HCT116 (cell line): ENCODE data around the gene YWHAB. TPM values are rescaled to one million over a fixed set of nuclear protein-coding genes. Genes with fewer than 3 reads are reported as not detected.

ENCODE experiments used
- ATAC-seq: fragments of 200-7000 bp; cut with Tn5 transposase; 2 replicates; pipeline ENCODE4 v1.9.1; 2020; ENCODE audit warnings: mild to moderate bottlenecking, moderate library complexity
- BruUV-seq: library from RNA; stranded (reverse); fragments of 400-500 nt; replicated peaks from 2 replicates; lab custom pipeline; 2021; lab: Mats Ljungman, UMichigan
- CTCF ChIA-PET: fragments of 300-600 bp; sonication (Branson Sonifier 250); formaldehyde crosslinking; loops from one replicate; lab custom pipeline; 2021; ENCODE audit warnings: antibody characterized with exemption; lab: Charles Lee
- POLR2A ChIA-PET: fragments of 300-600, 350-600 bp; sonication (Branson Sonifier 250); formaldehyde crosslinking; loops from one replicate; lab custom pipeline; 2021; ENCODE audit warnings: antibody characterized with exemption; lab: Charles Lee
- RAD21 ChIA-PET, 2 experiments: fragments of 300-600 bp; sonication (Branson Sonifier 250); formaldehyde crosslinking; loops; one replicate each; lab custom pipeline; 2023; ENCODE audit warnings: low total read pairs in 2 of 2; ENCODE audit not compliant: uncharacterized antibody in 2 of 2, unreplicated experiment in 2 of 2, low non-redundant PET in 1 of 2; lab: Charles Lee
- DNase-seq: peaks from one replicate; pipeline ENCODE4 v3.0.0-alpha.2; 2010; ENCODE audit warnings: low read depth, low spot score
- H2AFZ ChIP-seq: fragments of 200-600 bp; shearing (Covaris generic), sonication (generic); 2 replicates; pipeline ENCODE4 v1.6.1; 2017; ENCODE audit warnings: low read depth, mixed run types, mixed read lengths, antibody characterized with exemption, low read length; ENCODE audit not compliant: poor library complexity, severe bottlenecking
- H3K27ac ChIP-seq: 2 replicates; pipeline ENCODE4 v1.5.1; 2012; ENCODE audit warnings: low read depth, low read length
- H3K27me3 ChIP-seq: fragments of 200-600 bp; sonication (generic); 2 replicates; pipeline ENCODE4 v1.6.1; 2016; ENCODE audit warnings: mixed run types, low read length, mixed read lengths; ENCODE audit not compliant: insufficient read depth
- H3K36me3 ChIP-seq, 2 experiments: fragments of 200-500 bp in 1 of 2; fragments of 200-600 bp in 1 of 2; sonication (Bioruptor generic) in 1 of 2; sonication (generic) in 1 of 2; 2 replicates each; pipeline versions ENCODE4 v1.5.1 to v1.6.1; 2014 to 2016; ENCODE audit warnings: low read length in 2 of 2, inconsistent platforms in 1 of 2, mixed read lengths in 1 of 2, mixed run types in 1 of 2; ENCODE audit not compliant: insufficient read depth in 2 of 2, control insufficient read depth in 1 of 2
- H3K4me1 ChIP-seq, 2 experiments: fragments of 200-600 bp in 1 of 2; sonication (generic) in 1 of 2; 2 replicates each; pipeline versions ENCODE4 v1.5.1 to v1.6.1; 2012 to 2017; ENCODE audit warnings: low read length in 2 of 2, inconsistent platforms in 1 of 2, mild to moderate bottlenecking in 1 of 2, mixed read lengths in 1 of 2, mixed run types in 1 of 2, moderate library complexity in 1 of 2; ENCODE audit not compliant: insufficient read depth in 2 of 2, control insufficient read depth in 1 of 2
- H3K4me2 ChIP-seq: fragments of 200-600 bp; sonication (generic); 2 replicates; pipeline ENCODE4 v1.6.1; 2017; ENCODE audit warnings: mixed run types, low read length, mixed read lengths
- H3K4me3 ChIP-seq, 2 experiments: fragments of 200-600 bp in 1 of 2; sonication (generic) in 1 of 2; replicated peaks in 1 of 2; 2 replicates each; pipeline ENCODE4 v1.5.1; 2011 to 2016; ENCODE audit warnings: low read length in 2 of 2, control low read depth in 1 of 2, low read depth in 1 of 2, mild to moderate bottlenecking in 1 of 2, mixed read lengths in 1 of 2, mixed run types in 1 of 2
- H3K79me2 ChIP-seq: fragments of 200-600 bp; sonication (generic); 2 replicates; pipeline ENCODE4 v1.6.1; 2017; ENCODE audit warnings: mild to moderate bottlenecking, mixed run types, low read length, moderate library complexity, mixed read lengths; ENCODE audit not compliant: insufficient read depth
- H3K9ac ChIP-seq: fragments of 200-600 bp; sonication (generic); 2 replicates; pipeline ENCODE4 v1.6.1; 2016; ENCODE audit warnings: low read length, mixed read lengths
- H3K9me2 ChIP-seq: fragments of 200-600 bp; sonication (generic), shearing (Covaris generic); 2 replicates; pipeline ENCODE4 v1.6.1; 2017; ENCODE audit warnings: mixed run types, mild to moderate bottlenecking, moderate library complexity; ENCODE audit not compliant: insufficient read depth
- H3K9me3 ChIP-seq, 2 experiments: fragments of 200-500 bp in 1 of 2; fragments of 200-600 bp in 1 of 2; sonication (Bioruptor generic) in 1 of 2; sonication (generic) in 1 of 2; 2 replicates each; pipeline ENCODE4 v1.6.1; 2014 to 2017; ENCODE audit warnings: low read length in 2 of 2, mixed read lengths in 2 of 2, inconsistent platforms in 1 of 2, low read depth in 1 of 2, mild to moderate bottlenecking in 1 of 2, mixed run types in 1 of 2, moderate library complexity in 1 of 2; ENCODE audit not compliant: control insufficient read depth in 1 of 2, insufficient read depth in 1 of 2
- H4K20me1 ChIP-seq: fragments of 200-600 bp; sonication (generic), shearing (Covaris generic); 2 replicates; pipeline ENCODE4 v1.6.1; 2017; ENCODE audit warnings: mixed run types, mild to moderate bottlenecking, moderate library complexity; ENCODE audit not compliant: insufficient read depth
- ATF3 ChIP-seq: IDR thresholded peaks from 2 replicates; pipeline ENCODE4 v1.6.1; 2012
- CTCF ChIP-seq, 3 experiments: fragments of 200-600 bp in 1 of 3; sonication (generic) in 1 of 3; IDR thresholded peaks in 2 of 3; conservative IDR thresholded peaks in 1 of 3; 2 replicates each; pipeline ENCODE4 v1.5.1; 2012 to 2017; ENCODE audit warnings: low read depth in 2 of 3, low read length in 2 of 3, antibody characterized with exemption in 1 of 3, borderline replicate concordance in 1 of 3, control low read depth in 1 of 3, mild to moderate bottlenecking in 1 of 3, mixed read lengths in 1 of 3, mixed run types in 1 of 3, moderate library complexity in 1 of 3; ENCODE audit not compliant: insufficient read depth in 1 of 3
- EGR1 ChIP-seq: IDR thresholded peaks from 2 replicates; pipeline ENCODE4 v1.6.1; 2012; ENCODE audit warnings: low read depth
- ELF1 ChIP-seq: IDR thresholded peaks from 2 replicates; pipeline ENCODE4 v1.6.1; 2012; ENCODE audit warnings: low read depth, borderline replicate concordance
- EZH2 ChIP-seq: fragments of 200-600 bp; sonication (generic); IDR thresholded peaks from 2 replicates; pipeline ENCODE4 v1.6.1; 2017; ENCODE audit warnings: antibody characterized with exemption, mixed run types
- EZH2phosphoT487 ChIP-seq: fragments of 200-600 bp; IDR thresholded peaks from 2 replicates; pipeline ENCODE4 v1.6.1; 2018; ENCODE audit warnings: antibody characterized with exemption, borderline replicate concordance
- FOSL1 ChIP-seq: IDR thresholded peaks from 2 replicates; pipeline ENCODE4 v1.6.1; 2012; ENCODE audit warnings: low read depth
- JUND ChIP-seq: IDR thresholded peaks from 2 replicates; pipeline ENCODE4 v1.6.1; 2012
- MAX ChIP-seq: IDR thresholded peaks from 2 replicates; pipeline ENCODE4 v1.6.1; 2012
- POLR2A ChIP-seq: IDR thresholded peaks from 2 replicates; pipeline ENCODE4 v1.7.0; 2011; ENCODE audit warnings: borderline replicate concordance; ENCODE audit not compliant: insufficient read depth, insufficient read length; ENCODE audit errors: extremely low read depth
- POLR2AphosphoS5 ChIP-seq: IDR thresholded peaks from 2 replicates; pipeline ENCODE4 v1.6.1; 2011; ENCODE audit warnings: mild to moderate bottlenecking, low read depth, low read length, moderate library complexity
- REST ChIP-seq: IDR thresholded peaks from 2 replicates; pipeline ENCODE4 v1.6.1; 2012; ENCODE audit warnings: low read depth
- SIN3A ChIP-seq: IDR thresholded peaks from 2 replicates; pipeline ENCODE4 v1.6.1; 2012; ENCODE audit warnings: low read depth
- SP1 ChIP-seq: IDR thresholded peaks from 2 replicates; pipeline ENCODE4 v1.6.1; 2012; ENCODE audit warnings: low read depth
- SRF ChIP-seq: IDR thresholded peaks from 2 replicates; pipeline ENCODE4 v1.6.1; 2012; ENCODE audit warnings: low read depth
- YY1 ChIP-seq: IDR thresholded peaks from 2 replicates; pipeline ENCODE4 v1.6.1; 2011; ENCODE audit warnings: low read length, low read depth, moderate library complexity, mild to moderate bottlenecking; ENCODE audit not compliant: insufficient replicate concordance; ENCODE audit errors: extremely low read depth
- intact Hi-C: fragments of 100-400 bp; cut with micrococcal nuclease; formaldehyde crosslinking; loops from 2 replicates; pipeline ENCODE4 v1.10.0; 2022
- total RNA-seq: library from RNA; stranded (reverse); gene quantifications from one replicate; pipeline ENCODE4 v1.2.1, GENCODE V29; 2021; ENCODE audit not compliant: unreplicated experiment

The YWHAB gene
- total RNA-seq, 1 experiment from 2014 or later = 200 TPM

GRCh38 chr20:44950368-44950767 is 64.9 kb downstream of the YWHAB start:
- Histone ChIP-seq H3K4me3 (no peak overlapping the region), H2AFZ (no peak overlapping the region), H4K20me1 (no peaks in the 10 kb centered on the region; the same call in 1 of the 2 replicates), H3K9ac (no peak overlapping the region), H3K9me2 (no peaks in the 10 kb centered on the region), H3K9me3 (no peaks in the 10 kb centered on the region)
- BruUV-seq = no TSS peak
- ChIA-PET CTCF (no interaction called here), RAD21 (no interaction called here)
- TF ChIP-seq YY1 (no peak), POLR2A (no peak), POLR2AphosphoS5 (no peak), ATF3 (no peak), SRF (no peak), EGR1 (no peak), ELF1 (no peak), EZH2 (no peak), CTCF (IDR thresholded peaks at IDR 0.05 in 2 of 3, conservative IDR thresholded peaks at IDR 0.05 in 1 of 3; ENCODE audit: borderline replicate concordance in 1 of 3, insufficient read depth in 1 of 3, low read depth in 2 of 3, low read length in 2 of 3) (no peak), SP1 (no peak), SIN3A (no peak), FOSL1 (no peak), REST (no peak), JUND (no peak), MAX (no peak), EZH2phosphoT487 (no peak)
- TF ChIP-seq, all 23 proteins: peak for 0
- Histone ChIP-seq H3K27ac (no peak overlapping the region), H3K4me2 (no peak overlapping the region), H3K79me2 (peaks cover 4% of the 10 kb centered on the region; the same call in 1 of the 2 replicates), H3K36me3 (peaks cover 65 to 76% of the 10 kb centered on the region in 2 experiments; a peak in 3 of 4 replicates), H3K27me3 (no peaks in the 10 kb centered on the region), H3K4me1 (no peaks in the 10 kb centered on the region)
- DNase-seq (no peak), ATAC-seq (no peak)
- intact Hi-C loops = no loop called here
- POLR2A ChIA-PET = interaction anchor here (1.3 kb wide), 1 partner anchor 9 kb away, joined by 3 read pairs; no protein-coding TSS in a partner anchor
